H1 (cell line): Measurements from ENCODE around the gene DOCK11. TPM values are rescaled to one million over a fixed set of nuclear protein-coding genes. Genes with fewer than 3 reads are reported as not detected.

ENCODE experiments used
- CTCF ChIA-PET: fragments of 300-600 bp; sonication (Branson Sonifier 250); formaldehyde crosslinking; loops from one replicate; lab custom pipeline; 2021; ENCODE audit not compliant: partially characterized antibody; lab: Charles Lee
- POLR2A ChIA-PET: fragments of 300-600 bp; sonication (Branson Sonifier 250); formaldehyde crosslinking; loops from one replicate; lab custom pipeline; 2021; ENCODE audit warnings: inconsistent platforms; ENCODE audit not compliant: partially characterized antibody; lab: Charles Lee
- DNase-seq, 2 experiments: peaks; one replicate each; pipeline versions ENCODE4 v3.0.0 to v3.0.0-alpha.2; 2010 to 2022; ENCODE audit warnings: low spot score in 2 of 2, low read depth in 1 of 2, mixed read lengths in 1 of 2
- FAIRE-seq: peaks from 2 replicates; lab custom pipeline; 2011; peaks lifted over from hg19 to GRCh38; lab: Jason Lieb, UNC
- H2AFZ ChIP-seq: 2 replicates; pipeline ENCODE4 v1.8.1; 2012; ENCODE audit warnings: low read length, inconsistent platforms
- H2AK5ac ChIP-seq: 2 replicates; pipeline ENCODE4 v1.6.1; 2013; ENCODE audit warnings: low read depth, low read length
- H2BK120ac ChIP-seq: replicated peaks from 2 replicates; pipeline ENCODE3; 2013; ENCODE audit warnings: low read depth, low read length, inconsistent platforms
- H2BK12ac ChIP-seq: 2 replicates; pipeline ENCODE4 v1.6.1; 2013; ENCODE audit warnings: low read depth, low read length
- H2BK15ac ChIP-seq: 2 replicates; pipeline ENCODE4 v1.6.1; 2013; ENCODE audit warnings: low read length
- H2BK20ac ChIP-seq: 2 replicates; pipeline ENCODE4 v1.6.1; 2013; ENCODE audit warnings: low read length
- H2BK5ac ChIP-seq: 2 replicates; pipeline ENCODE4 v1.6.1; 2013; ENCODE audit warnings: low read depth, low read length
- H3K14ac ChIP-seq: 2 replicates; pipeline ENCODE4 v1.6.1; 2013; ENCODE audit warnings: inconsistent platforms; ENCODE audit not compliant: insufficient read length
- H3K18ac ChIP-seq: 2 replicates; pipeline ENCODE4 v1.6.1; 2013; ENCODE audit warnings: low read length; ENCODE audit errors: extremely low read depth
- H3K23ac ChIP-seq: 2 replicates; pipeline ENCODE4 v1.6.1; 2013; ENCODE audit warnings: inconsistent platforms; ENCODE audit not compliant: insufficient read length
- H3K23me2 ChIP-seq: 2 replicates; pipeline ENCODE4 v1.6.1; 2013; ENCODE audit warnings: low read depth, low read length
- H3K27ac ChIP-seq: 2 replicates; pipeline ENCODE4 v1.6.1; 2011; ENCODE audit warnings: low read depth, low read length, inconsistent platforms
- H3K27me3 ChIP-seq, 4 experiments: replicated peaks in 1 of 4; 1 replicate in 1 of 4; 2 replicates in 3 of 4; pipeline versions ENCODE4 v1.6.1 to v1.8.1; 2011 to 2013; ENCODE audit warnings: low read length in 3 of 4, mild to moderate bottlenecking in 3 of 4, inconsistent platforms in 2 of 4, mixed read lengths in 2 of 4, moderate library complexity in 1 of 4; ENCODE audit not compliant: control insufficient read depth in 3 of 4, insufficient read depth in 3 of 4; ENCODE audit errors: extremely low read depth in 1 of 4
- H3K36me3 ChIP-seq, 4 experiments: 2 replicates each; pipeline versions ENCODE4 v1.6.1 to v1.8.1; 2011 to 2013; ENCODE audit warnings: mild to moderate bottlenecking in 4 of 4, low read length in 3 of 4, moderate library complexity in 2 of 4, control low read depth in 1 of 4, inconsistent platforms in 1 of 4; ENCODE audit not compliant: insufficient read depth in 4 of 4, control insufficient read depth in 2 of 4
- H3K4ac ChIP-seq: replicated peaks from 2 replicates; pipeline ENCODE3; 2013; ENCODE audit warnings: low read length, low read depth, mixed read lengths, inconsistent platforms; ENCODE audit not compliant: insufficient read length
- H3K4me1 ChIP-seq, 4 experiments: replicated peaks in 1 of 4; 1 replicate in 1 of 4; 2 replicates in 3 of 4; pipeline versions ENCODE4 v1.6.1 to v1.8.1; 2011 to 2013; ENCODE audit warnings: low read length in 3 of 4, inconsistent platforms in 2 of 4, mixed read lengths in 1 of 4; ENCODE audit not compliant: insufficient read depth in 4 of 4, control insufficient read depth in 3 of 4
- H3K4me2 ChIP-seq, 2 experiments: 2 replicates each; pipeline versions ENCODE4 v1.6.1 to v1.8.1; 2011 to 2013; ENCODE audit warnings: low read depth in 2 of 2, low read length in 2 of 2, control low read depth in 1 of 2, inconsistent platforms in 1 of 2, mild to moderate bottlenecking in 1 of 2; ENCODE audit not compliant: insufficient read depth in 1 of 2
- H3K4me3 ChIP-seq, 4 experiments: fragments of 200-600, 300-600 bp in 1 of 4; sonication (generic), shearing (Covaris generic), sonication (Bioruptor Twin) in 1 of 4; 2 replicates each; pipeline versions ENCODE4 v1.5.1 to v1.8.1; 2011 to 2016; ENCODE audit warnings: low read length in 4 of 4, low read depth in 3 of 4, control low read depth in 2 of 4, inconsistent platforms in 2 of 4, mild to moderate bottlenecking in 2 of 4, mixed read lengths in 1 of 4, moderate library complexity in 1 of 4; ENCODE audit not compliant: insufficient read depth in 2 of 4; ENCODE audit errors: extremely low read depth in 1 of 4
- H3K56ac ChIP-seq: replicated peaks from 2 replicates; pipeline ENCODE3; 2013; ENCODE audit warnings: low read depth, mild to moderate bottlenecking, mixed read lengths, low read length, inconsistent platforms; ENCODE audit not compliant: insufficient read length
- H3K79me1 ChIP-seq: 2 replicates; pipeline ENCODE4 v1.6.1; 2013; ENCODE audit warnings: low read depth, low read length, control low read depth
- H3K79me2 ChIP-seq, 2 experiments: 2 replicates each; pipeline versions ENCODE4 v1.6.1 to v1.8.1; 2012 to 2013; ENCODE audit warnings: low read length in 2 of 2, mild to moderate bottlenecking in 2 of 2, inconsistent platforms in 1 of 2; ENCODE audit not compliant: insufficient read depth in 2 of 2, control insufficient read depth in 1 of 2
- H3K9ac ChIP-seq, 4 experiments: replicated peaks in 1 of 4; 1 replicate in 1 of 4; 2 replicates in 3 of 4; pipeline versions ENCODE4 v1.6.1 to v1.8.1; 2011 to 2013; ENCODE audit warnings: low read depth in 3 of 4, low read length in 3 of 4, control low read depth in 2 of 4, mild to moderate bottlenecking in 2 of 4, moderate library complexity in 2 of 4, inconsistent platforms in 1 of 4; ENCODE audit errors: extremely low read depth in 1 of 4
- H3K9me3 ChIP-seq, 2 experiments: 2 replicates each; pipeline versions ENCODE4 v1.6.1 to v1.8.1; 2012 to 2013; ENCODE audit warnings: mild to moderate bottlenecking in 2 of 2, moderate library complexity in 2 of 2, control low read depth in 1 of 2, inconsistent platforms in 1 of 2, low read depth in 1 of 2, low read length in 1 of 2, mixed read lengths in 1 of 2; ENCODE audit not compliant: insufficient read depth in 2 of 2
- H4K20me1 ChIP-seq, 2 experiments: replicated peaks in 1 of 2; 2 replicates each; pipeline versions ENCODE3 to v1.8.1; 2011 to 2013; ENCODE audit warnings: inconsistent platforms in 2 of 2, low read length in 2 of 2, mild to moderate bottlenecking in 1 of 2; ENCODE audit not compliant: insufficient read depth in 2 of 2, control insufficient read depth in 1 of 2
- H4K5ac ChIP-seq: 2 replicates; pipeline ENCODE4 v1.6.1; 2013; ENCODE audit warnings: low read length, low read depth, mixed read lengths, inconsistent platforms; ENCODE audit not compliant: insufficient read length
- H4K8ac ChIP-seq: 2 replicates; pipeline ENCODE4 v1.8.0; 2013; ENCODE audit warnings: mild to moderate bottlenecking, moderate library complexity, low read length, inconsistent platforms; ENCODE audit not compliant: insufficient read depth; ENCODE audit errors: extremely low read depth
- H4K91ac ChIP-seq: replicated peaks from 2 replicates; pipeline ENCODE3; 2013; ENCODE audit warnings: low read length, mixed read lengths, inconsistent platforms; ENCODE audit not compliant: insufficient read length
- BCL11A ChIP-seq, 2 experiments: IDR thresholded peaks; one replicate each; pipeline ENCODE4 v1.6.1; 2011; ENCODE audit warnings: low read depth in 2 of 2, low read length in 2 of 2, mild to moderate bottlenecking in 2 of 2
- CBX5 ChIP-seq: fragments of 300-800, 300-1000 bp; sonication (generic); IDR thresholded peaks from 2 replicates; pipeline ENCODE4 v1.7.1; 2016; ENCODE audit warnings: antibody characterized with exemption, low read length, low read depth
- CHD2 ChIP-seq: IDR thresholded peaks from 2 replicates; pipeline ENCODE4 v1.6.1; 2012; ENCODE audit warnings: low read length, improper control_type of control experiment
- HDAC6 ChIP-seq: IDR thresholded peaks from one replicate; pipeline ENCODE4 v1.7.1; 2012; ENCODE audit warnings: low read depth, mild to moderate bottlenecking, inconsistent platforms, low read length, moderate library complexity
- KDM5A ChIP-seq: fragments of 200-600 bp; IDR thresholded peaks from 2 replicates; pipeline ENCODE4 v1.7.1; 2012; ENCODE audit warnings: mild to moderate bottlenecking, low read length, inconsistent platforms, mixed read lengths
- MAFK ChIP-seq: IDR thresholded peaks from 2 replicates; pipeline ENCODE4 v1.6.1; 2012; ENCODE audit warnings: low read depth, mild to moderate bottlenecking, improper control_type of control experiment, low read length
- NANOG ChIP-seq: IDR thresholded peaks from 2 replicates; pipeline ENCODE4 v1.6.1; 2011; ENCODE audit warnings: low read length, low read depth, mild to moderate bottlenecking, inconsistent platforms; ENCODE audit not compliant: insufficient read depth, poor library complexity, severe bottlenecking
- RNF2 ChIP-seq: fragments of 200-900, 300-1000 bp; sonication (generic); IDR thresholded peaks from 2 replicates; pipeline ENCODE4 v1.7.1; 2016; ENCODE audit warnings: borderline replicate concordance, low read depth, mild to moderate bottlenecking, antibody characterized with exemption, low read length; ENCODE audit not compliant: poor library complexity, severe bottlenecking; ENCODE audit errors: missing control alignments
- SIN3A ChIP-seq, 2 experiments: IDR thresholded peaks in 1 of 2; conservative IDR thresholded peaks in 1 of 2; 2 replicates each; pipeline ENCODE4 v1.6.1; 2011 to 2012; ENCODE audit warnings: low read length in 2 of 2, improper control_type of control experiment in 1 of 2, low read depth in 1 of 2, mild to moderate bottlenecking in 1 of 2
- SP1 ChIP-seq: IDR thresholded peaks from 2 replicates; pipeline ENCODE4 v1.6.1; 2011; ENCODE audit warnings: low read depth, low read length
- SP4 ChIP-seq: IDR thresholded peaks from 2 replicates; pipeline ENCODE4 v1.6.1; 2012; ENCODE audit warnings: low read length, inconsistent platforms
- ZNF274 ChIP-seq: IDR thresholded peaks from 2 replicates; pipeline ENCODE4 v1.7.0; 2012; ENCODE audit warnings: low read length, borderline replicate concordance; ENCODE audit errors: extremely low read depth
- WGBS, 2 experiments: shearing (Covaris generic) in 1 of 2; methylation state at CpG; one replicate each; pipeline versions ENCODE4 v1.1.6 to v1.1.7; 2013 to 2015; ENCODE audit warnings: low lambda C conversion rate in 2 of 2, mixed read lengths in 2 of 2, inconsistent platforms in 1 of 2, low coverage in 1 of 2, missing lambda C conversion rate in 1 of 2; ENCODE audit not compliant: insufficient replicate concordance in 2 of 2, insufficient coverage in 1 of 2, insufficient read length in 1 of 2; ENCODE audit errors: extremely low coverage in 1 of 2, missing lambda C conversion rate in 1 of 2; 5-methylcytosine and 5-hydroxymethylcytosine counted together
- polyA plus RNA-seq, 7 experiments: library from polyadenylated mRNA; depleted of rRNA in 3 of 7; stranded (reverse) in 5 of 7; unstranded in 2 of 7; fragments of >200 nt in 5 of 7; fragments of 200-250 nt in 2 of 7; gene quantifications; 1 replicate in 5 of 7; 2 replicates in 1 of 7; 4 replicates in 1 of 7; pipeline versions ENCODE4 v1.2.1 to v1.2.3, GENCODE V29; 2011 to 2013; ENCODE audit warnings: missing spikeins in 2 of 7, mixed read lengths in 2 of 7
- total RNA-seq: library from RNA; stranded (reverse); fragmentation: NEBNext Ultra II Directional; extraction: Animal tissue kit (Norgen Biotek cat#: 25700); gene quantifications from 2 replicates; pipeline ENCODE4 v1.2.1, GENCODE V29; 2021
- TF ChIP-seq, protein P1 (sequence below): IDR thresholded peaks from 2 replicates; pipeline ENCODE4 v1.6.1; 2011; ENCODE audit warnings: low read length, improper control_type of control experiment

The DOCK11 gene
- total and polyA plus RNA-seq, 2 of the 8 experiments (the other 6 are each of a cell fraction or from before 2014, with no cell fraction given): 4.9 to 12.0 TPM

DNA sequence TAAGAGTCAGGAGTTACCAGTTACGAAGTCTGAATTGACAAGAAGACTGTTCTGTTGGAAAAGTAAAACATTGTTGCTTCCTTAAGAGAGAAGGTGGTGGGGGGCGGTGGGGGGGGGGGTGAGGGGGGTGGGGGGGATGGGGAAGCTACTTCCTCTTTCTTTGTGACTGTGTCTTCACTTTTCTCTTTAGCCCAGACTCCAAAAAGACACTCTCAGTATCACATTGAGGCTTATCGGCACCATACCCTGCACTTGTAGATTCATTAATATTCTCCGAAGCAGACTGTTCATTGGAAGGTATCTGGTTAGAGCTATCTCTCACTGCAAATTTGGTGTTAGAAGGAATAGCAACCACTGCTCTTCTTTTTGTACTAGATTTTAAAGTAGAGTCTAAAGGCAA is 137.2 kb downstream of the DOCK11 start:
- Histone ChIP-seq H4K91ac (no peak overlapping the region), H2BK20ac (no peak overlapping the region)
- CTCF ChIA-PET: interaction anchor here (1.3 kb wide), 1 partner anchor 176 kb away, joined by 3 read pairs; no protein-coding TSS in a partner anchor
- TF ChIP-seq NANOG (no peak), CHD2 (no peak), SIN3A (conservative IDR thresholded peaks at IDR 0.05 in 1 of 2, IDR thresholded peaks at IDR 0.05 in 1 of 2; ENCODE audit: low read depth in 1 of 2, low read length in 2 of 2) (no peak), BCL11A (IDR thresholded peaks at IDR 0.05; ENCODE audit: low read depth in 2 of 2, low read length in 2 of 2) (no peak), ZNF274 (no peak), SP4 (no peak), KDM5A (no peak), HDAC6 (no peak), CBX5 (no peak), SP1 (no peak), MAFK (no peak), RNF2 (no peak)
- TF ChIP-seq, protein P1, sequence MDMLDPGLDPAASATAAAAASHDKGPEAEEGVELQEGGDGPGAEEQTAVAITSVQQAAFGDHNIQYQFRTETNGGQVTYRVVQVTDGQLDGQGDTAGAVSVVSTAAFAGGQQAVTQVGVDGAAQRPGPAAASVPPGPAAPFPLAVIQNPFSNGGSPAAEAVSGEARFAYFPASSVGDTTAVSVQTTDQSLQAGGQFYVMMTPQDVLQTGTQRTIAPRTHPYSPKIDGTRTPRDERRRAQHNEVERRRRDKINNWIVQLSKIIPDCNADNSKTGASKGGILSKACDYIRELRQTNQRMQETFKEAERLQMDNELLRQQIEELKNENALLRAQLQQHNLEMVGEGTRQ: no peak

More for the DNA sequence above, 137.2 kb downstream of the DOCK11 start:
- Histone ChIP-seq H2BK5ac (no peak overlapping the region), H3K9me3 (no peaks in the 10 kb centered on the region), H3K36me3 (no peaks in the 10 kb centered on the region; a peak in 1 of 8 replicates), H2BK120ac (no peak overlapping the region), H3K4me1 (no peaks in the 10 kb centered on the region), H3K56ac (no peak overlapping the region), H3K79me1 (no peaks in the 10 kb centered on the region), H3K27ac (no peak overlapping the region), H3K18ac (no peak overlapping the region), H4K20me1 (no peaks in the 10 kb centered on the region), H3K4ac (no peak overlapping the region), H3K4me2 (no peak overlapping the region), H4K5ac (no peak overlapping the region), H3K9ac (no peak overlapping the region), H3K14ac (no peak overlapping the region), H2BK15ac (no peak overlapping the region), H3K79me2 (no peaks in the 10 kb centered on the region), H3K4me3 (no peak overlapping the region), H2BK12ac (no peak overlapping the region), H2AFZ (no peak overlapping the region), H4K8ac (no peak overlapping the region), H2AK5ac (no peak overlapping the region), H3K23me2 (no peaks in the 10 kb centered on the region), H3K27me3 (no peaks in the 10 kb centered on the region), H3K23ac (no peak overlapping the region)
- 96% methylated on average over 3 of the region's 4 CpGs; no CpG with 5 or more reads in 1 of the 2 experiments for WGBS, 2 experiments
- FAIRE-seq (no peak), DNase-seq (no peak)
- POLR2A ChIA-PET: no interaction called here
